Fibroblast of lung (primary cell): ENCODE results near the gene FCRL1. TPM values are rescaled to one million over a fixed set of nuclear protein-coding genes. Genes with fewer than 3 reads are reported as not detected.

Experiments
- DNase-seq, 2 donors: peaks; one replicate each; pipeline versions ENCODE4 v3.0.0 to v3.0.0-alpha.2; 2010; ENCODE audit warnings: low read depth in 2 of 2
- H2AFZ ChIP-seq: 2 replicates; pipeline ENCODE4 v1.5.1; 2012; ENCODE audit warnings: low read length, control low read depth, inconsistent platforms
- H3K27ac ChIP-seq: 2 replicates; pipeline ENCODE4 v1.5.1; 2011; ENCODE audit warnings: low read length, control low read depth; ENCODE audit not compliant: insufficient read depth
- H3K27me3 ChIP-seq: 2 replicates; pipeline ENCODE4 v1.5.1; 2011; ENCODE audit warnings: mild to moderate bottlenecking, low read length; ENCODE audit not compliant: control insufficient read depth, insufficient read depth
- H3K36me3 ChIP-seq: 2 replicates; pipeline ENCODE4 v1.5.1; 2011; ENCODE audit warnings: low read length; ENCODE audit not compliant: control insufficient read depth, insufficient read depth
- H3K4me1 ChIP-seq: 2 replicates; pipeline ENCODE4 v1.5.1; 2011; ENCODE audit warnings: low read length; ENCODE audit not compliant: control insufficient read depth, insufficient read depth; ENCODE audit errors: extremely low read depth
- H3K4me2 ChIP-seq: 2 replicates; pipeline ENCODE4 v1.5.1; 2011; ENCODE audit warnings: low read length, control low read depth; ENCODE audit not compliant: insufficient read depth; ENCODE audit errors: extremely low read depth
- H3K4me3 ChIP-seq, 4 experiments: fragments of 200-600 bp in 1 of 4; sonication (generic) in 1 of 4; replicated peaks in 1 of 4; 2 replicates each; pipeline ENCODE4 v1.5.1; 2011 to 2016; ENCODE audit warnings: low read length in 4 of 4, low read depth in 3 of 4, mild to moderate bottlenecking in 3 of 4, control low read depth in 2 of 4, inconsistent platforms in 1 of 4, mixed read lengths in 1 of 4; ENCODE audit not compliant: insufficient read depth in 1 of 4; ENCODE audit errors: control extremely low read depth in 1 of 4
- H3K79me2 ChIP-seq: 2 replicates; pipeline ENCODE4 v1.5.1; 2012; ENCODE audit warnings: mild to moderate bottlenecking, low read length, inconsistent platforms; ENCODE audit not compliant: control insufficient read depth, insufficient read depth
- H3K9ac ChIP-seq: 2 replicates; pipeline ENCODE4 v1.5.1; 2011; ENCODE audit warnings: mild to moderate bottlenecking, low read length, control low read depth; ENCODE audit not compliant: insufficient read depth
- H3K9me3 ChIP-seq: 2 replicates; pipeline ENCODE4 v1.5.1; 2012; ENCODE audit warnings: low read depth, low read length; ENCODE audit not compliant: control insufficient read depth, insufficient read depth
- H4K20me1 ChIP-seq: 2 replicates; pipeline ENCODE4 v1.5.1; 2011; ENCODE audit warnings: low read length; ENCODE audit not compliant: control insufficient read depth, insufficient read depth; ENCODE audit errors: extremely low read depth
- EZH2 ChIP-seq: IDR thresholded peaks from 2 replicates; pipeline ENCODE4 v1.5.1; 2012; ENCODE audit warnings: low read length, control low read depth, mild to moderate bottlenecking; ENCODE audit errors: missing control alignments
- polyA plus RNA-seq, 2 donors: library from polyadenylated mRNA; depleted of rRNA in 1 of 2; stranded (reverse) in 1 of 2; unstranded in 1 of 2; fragments of >200 nt; gene quantifications; 2 replicates each; pipeline ENCODE4 v1.2.1, GENCODE V29; 2011 to 2012; ENCODE audit warnings: missing spikeins in 1 of 2
- total RNA-seq: library from RNA; depleted of rRNA; stranded (reverse); fragments of >200 nt; gene quantifications from 2 replicates; pipeline ENCODE4 v1.2.1, GENCODE V29; 2014
- TF ChIP-seq, protein P1 (sequence below), 2 donors: IDR thresholded peaks in 1 of 2; conservative IDR thresholded peaks in 1 of 2; 1 replicate in 1 of 2; 2 replicates in 1 of 2; pipeline ENCODE4 v1.5.1; 2011 to 2012; ENCODE audit warnings: low read length in 2 of 2, control low read depth in 1 of 2, inconsistent platforms in 1 of 2, low read depth in 1 of 2, mild to moderate bottlenecking in 1 of 2

The FCRL1 gene
- total and polyA plus RNA-seq, 2 donors (not counting 1 experiment from before 2014, with no cell fraction given) = not detected

DNA sequence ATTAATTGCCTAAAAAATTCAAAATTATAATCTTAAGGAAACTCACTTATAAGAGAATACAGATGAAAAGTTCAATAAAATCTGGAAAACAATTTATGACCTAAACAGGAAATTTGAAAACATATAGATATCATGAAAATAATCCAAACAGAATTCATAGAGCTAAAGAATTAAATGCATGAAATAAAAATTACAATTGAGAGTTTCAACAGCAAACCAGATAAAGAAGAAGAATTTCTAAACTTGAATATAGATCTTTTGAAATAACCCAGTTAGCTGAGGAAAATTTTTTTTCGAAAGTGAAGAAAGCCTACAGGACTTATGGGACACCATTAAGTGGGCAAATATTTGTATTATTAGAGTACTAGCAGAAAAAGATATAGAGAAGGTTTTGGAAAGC lies 6.7 kb downstream of the FCRL1 start:
- no peak overlapping the region for H2AFZ ChIP-seq
- H3K27me3 ChIP-seq = no peaks in the 10 kb centered on the region
- TF ChIP-seq, protein P1, sequence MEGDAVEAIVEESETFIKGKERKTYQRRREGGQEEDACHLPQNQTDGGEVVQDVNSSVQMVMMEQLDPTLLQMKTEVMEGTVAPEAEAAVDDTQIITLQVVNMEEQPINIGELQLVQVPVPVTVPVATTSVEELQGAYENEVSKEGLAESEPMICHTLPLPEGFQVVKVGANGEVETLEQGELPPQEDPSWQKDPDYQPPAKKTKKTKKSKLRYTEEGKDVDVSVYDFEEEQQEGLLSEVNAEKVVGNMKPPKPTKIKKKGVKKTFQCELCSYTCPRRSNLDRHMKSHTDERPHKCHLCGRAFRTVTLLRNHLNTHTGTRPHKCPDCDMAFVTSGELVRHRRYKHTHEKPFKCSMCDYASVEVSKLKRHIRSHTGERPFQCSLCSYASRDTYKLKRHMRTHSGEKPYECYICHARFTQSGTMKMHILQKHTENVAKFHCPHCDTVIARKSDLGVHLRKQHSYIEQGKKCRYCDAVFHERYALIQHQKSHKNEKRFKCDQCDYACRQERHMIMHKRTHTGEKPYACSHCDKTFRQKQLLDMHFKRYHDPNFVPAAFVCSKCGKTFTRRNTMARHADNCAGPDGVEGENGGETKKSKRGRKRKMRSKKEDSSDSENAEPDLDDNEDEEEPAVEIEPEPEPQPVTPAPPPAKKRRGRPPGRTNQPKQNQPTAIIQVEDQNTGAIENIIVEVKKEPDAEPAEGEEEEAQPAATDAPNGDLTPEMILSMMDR (conservative IDR thresholded peaks at IDR 0.05 in 1 of 2, IDR thresholded peaks at IDR 0.05 in 1 of 2; ENCODE audit: low read depth in 1 of 2, low read length in 2 of 2) = no peak
- no peak for TF ChIP-seq EZH2
- no peaks in the 10 kb centered on the region for H4K20me1 ChIP-seq
- no peak overlapping the region for H3K27ac ChIP-seq
- no peaks in the 10 kb centered on the region for H3K36me3 ChIP-seq
- H3K9ac ChIP-seq = no peak overlapping the region
- H3K4me2 ChIP-seq = no peak overlapping the region
- H3K4me3 ChIP-seq = no peak overlapping the region
- no peaks in the 10 kb centered on the region for H3K4me1 ChIP-seq
- H3K79me2 ChIP-seq = no peaks in the 10 kb centered on the region
- DNase-seq = no peak
- no peaks in the 10 kb centered on the region for H3K9me3 ChIP-seq

DNA sequence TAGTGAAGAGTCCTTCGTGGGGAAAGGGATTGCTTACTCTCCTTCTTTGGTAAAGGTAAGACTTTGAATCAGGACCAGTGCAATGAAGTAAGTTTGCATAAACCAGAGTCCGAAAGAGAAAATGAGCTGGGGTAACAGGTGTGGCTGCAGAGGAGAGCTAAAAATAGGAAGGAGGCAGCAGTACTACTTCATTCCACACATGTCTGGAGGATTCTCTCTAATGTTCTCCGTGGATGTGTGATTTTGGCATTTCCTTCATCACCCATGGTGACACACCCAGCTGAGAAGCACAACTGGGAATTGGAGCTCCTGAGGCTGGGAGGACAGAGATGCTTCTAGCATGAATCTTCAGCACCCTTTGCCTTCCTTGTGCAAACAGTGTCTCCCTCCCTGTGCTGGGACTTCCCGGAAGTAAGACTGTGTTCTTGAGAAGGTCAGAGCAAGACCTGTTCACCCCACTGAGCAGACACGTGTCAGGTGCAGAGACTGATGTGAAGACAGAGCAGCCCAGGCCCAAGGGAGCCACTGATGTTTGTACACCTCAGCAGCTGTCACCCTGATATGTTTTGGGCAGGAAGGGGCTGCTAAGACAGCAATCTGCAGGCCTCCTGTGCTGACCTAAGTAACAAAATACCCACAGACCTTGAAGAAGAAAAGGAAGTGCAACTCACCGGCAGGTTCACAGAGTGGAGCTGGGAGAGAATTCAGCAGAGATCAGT lies 13.3 kb downstream of the FCRL1 start:
- Histone ChIP-seq H3K4me1 (no peaks in the 10 kb centered on the region), H3K4me3 (no peak overlapping the region), H3K36me3 (no peaks in the 10 kb centered on the region), H2AFZ (no peak overlapping the region), H3K9me3 (no peaks in the 10 kb centered on the region), H3K4me2 (no peak overlapping the region), H3K27ac (no peak overlapping the region), H3K9ac (no peak overlapping the region), H3K79me2 (no peaks in the 10 kb centered on the region), H3K27me3 (no peaks in the 10 kb centered on the region), H4K20me1 (no peaks in the 10 kb centered on the region)
- no peak for TF ChIP-seq EZH2
- TF ChIP-seq, protein P1 (conservative IDR thresholded peaks at IDR 0.05 in 1 of 2, IDR thresholded peaks at IDR 0.05 in 1 of 2; ENCODE audit: low read depth in 1 of 2, low read length in 2 of 2) = no peak
- no peak for DNase-seq

DNA sequence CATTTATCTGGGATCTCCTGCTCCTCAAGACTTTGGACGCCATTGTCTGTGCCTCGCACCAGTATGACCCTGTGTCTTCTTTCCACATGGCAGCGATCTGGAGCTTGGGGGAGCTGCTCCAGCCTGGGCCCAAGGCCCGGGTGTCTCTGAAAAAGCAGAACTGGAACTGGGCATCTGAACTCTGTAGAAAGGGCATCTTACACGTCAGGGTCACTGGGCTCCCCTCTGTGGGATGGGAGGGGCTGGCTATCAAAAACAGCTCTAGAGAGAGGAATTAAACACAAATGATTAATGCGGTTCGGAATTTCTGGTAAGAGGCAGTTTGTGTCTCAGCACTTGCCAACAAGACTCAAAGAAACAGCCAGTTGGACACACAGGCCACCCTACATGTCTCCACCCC lies 16.1 kb downstream of the FCRL1 start:
- H4K20me1 ChIP-seq = no peaks in the 10 kb centered on the region
- no peaks in the 10 kb centered on the region for H3K79me2 ChIP-seq
- H3K4me1 ChIP-seq = no peaks in the 10 kb centered on the region
- TF ChIP-seq EZH2 = no peak
- TF ChIP-seq, protein P1 (conservative IDR thresholded peaks at IDR 0.05 in 1 of 2, IDR thresholded peaks at IDR 0.05 in 1 of 2; ENCODE audit: low read depth in 1 of 2, low read length in 2 of 2) = no peak
- H3K27me3 ChIP-seq = no peaks in the 10 kb centered on the region
- no peaks in the 10 kb centered on the region for H3K9me3 ChIP-seq
- H3K9ac ChIP-seq = no peak overlapping the region
- no peak overlapping the region for H3K4me3 ChIP-seq
- no peak overlapping the region for H3K4me2 ChIP-seq
- H3K36me3 ChIP-seq = no peaks in the 10 kb centered on the region
- H2AFZ ChIP-seq = no peak overlapping the region
- DNase-seq = no peak
- no peak overlapping the region for H3K27ac ChIP-seq
